H1 (cell line): ENCODE measurements around the gene VSNL1. TPM values are rescaled to one million over a fixed set of nuclear protein-coding genes. Genes with fewer than 3 reads are reported as not detected.

Experiments
- E2F6 ChIP-seq: IDR thresholded peaks from 2 replicates; pipeline ENCODE4 v1.6.1; 2012; ENCODE audit warnings: inconsistent platforms
- PHF8 ChIP-seq: fragments of 200-600 bp; sonication (generic); conservative IDR thresholded peaks from 2 replicates; pipeline ENCODE4 v1.7.1; 2012; ENCODE audit warnings: low read depth, mild to moderate bottlenecking, inconsistent platforms, low read length, moderate library complexity
- POLR2AphosphoS5 ChIP-seq: IDR thresholded peaks from 2 replicates; pipeline ENCODE4 v1.6.1; 2011; ENCODE audit warnings: low read depth, low read length
- SIX5 ChIP-seq: IDR thresholded peaks from 2 replicates; pipeline ENCODE4 v1.6.1; 2011; ENCODE audit warnings: mild to moderate bottlenecking, low read depth, low read length
- polyA plus RNA-seq, 7 experiments: library from polyadenylated mRNA; depleted of rRNA in 3 of 7; stranded (reverse) in 5 of 7; unstranded in 2 of 7; fragments of >200 nt in 5 of 7; fragments of 200-250 nt in 2 of 7; gene quantifications; 1 replicate in 5 of 7; 2 replicates in 1 of 7; 4 replicates in 1 of 7; pipeline versions ENCODE4 v1.2.1 to v1.2.3, GENCODE V29; 2011 to 2013; ENCODE audit warnings: missing spikeins in 2 of 7, mixed read lengths in 2 of 7
- total RNA-seq: library from RNA; stranded (reverse); fragmentation: NEBNext Ultra II Directional; extraction: Animal tissue kit (Norgen Biotek cat#: 25700); gene quantifications from 2 replicates; pipeline ENCODE4 v1.2.1, GENCODE V29; 2021

The VSNL1 gene
- total and polyA plus RNA-seq, 2 of the 8 experiments (the other 6 are each of a cell fraction or from before 2014, with no cell fraction given), result 49.4 to 108 TPM

- TF ChIP-seq E2F6, result no peak
- no peak for TF ChIP-seq PHF8
- no peak for TF ChIP-seq SIX5
- TF ChIP-seq POLR2AphosphoS5, result no peak
Observed at GRCh38 chr2:17661460-17661859, 121.0 kb downstream of the VSNL1 start (continued).
